ENCODE measurements around the gene KCNMB4.

DNA sequence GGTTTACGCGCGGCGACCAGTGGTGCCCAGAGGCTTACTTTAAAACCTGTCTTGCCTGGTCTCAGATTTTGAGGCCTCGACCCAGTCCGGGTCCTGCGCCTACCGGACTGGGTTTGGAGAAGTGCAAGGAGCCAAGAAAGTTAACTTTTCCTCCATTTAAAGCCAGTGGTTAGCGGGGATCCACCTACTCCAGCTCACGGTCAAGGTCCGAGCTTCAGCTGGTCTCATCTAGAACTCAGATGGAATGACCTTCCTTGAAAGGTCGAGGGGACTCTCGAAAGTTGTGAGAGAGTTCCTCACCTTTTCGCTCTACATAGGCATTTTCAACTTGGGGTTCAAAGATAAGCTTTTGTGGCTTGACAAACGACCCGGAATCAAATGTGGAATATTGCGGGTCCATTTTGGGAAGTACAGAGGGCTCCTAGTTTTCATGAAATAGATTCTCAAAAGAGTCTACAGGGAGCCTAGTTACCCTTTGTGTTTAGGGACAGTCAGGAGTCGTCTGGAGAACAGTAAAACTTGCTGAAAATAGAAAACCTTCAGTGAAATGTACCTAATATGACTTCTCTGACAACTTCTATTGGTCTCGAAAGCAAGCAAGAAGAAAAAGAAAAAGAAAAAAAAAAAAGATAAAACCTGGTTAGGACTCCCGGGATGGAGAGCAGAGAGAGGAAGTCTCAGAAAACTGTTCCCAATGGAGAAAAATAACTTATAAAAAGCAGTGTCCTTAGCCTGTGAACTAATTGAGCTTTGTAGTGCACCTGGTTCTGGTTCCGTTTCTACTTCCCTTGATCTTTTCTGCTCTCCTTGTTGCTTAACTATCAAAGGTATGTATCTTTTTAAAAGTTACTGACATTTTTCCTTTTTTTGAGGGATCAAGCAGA is 1.4 kb downstream of the KCNMB4 start:
- TF ChIP-seq, protein P1, sequence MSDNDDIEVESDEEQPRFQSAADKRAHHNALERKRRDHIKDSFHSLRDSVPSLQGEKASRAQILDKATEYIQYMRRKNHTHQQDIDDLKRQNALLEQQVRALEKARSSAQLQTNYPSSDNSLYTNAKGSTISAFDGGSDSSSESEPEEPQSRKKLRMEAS (IDR thresholded peaks at IDR 0.05; ENCODE audit: low read depth, low read length) = no peak
- TF ChIP-seq, protein P2, sequence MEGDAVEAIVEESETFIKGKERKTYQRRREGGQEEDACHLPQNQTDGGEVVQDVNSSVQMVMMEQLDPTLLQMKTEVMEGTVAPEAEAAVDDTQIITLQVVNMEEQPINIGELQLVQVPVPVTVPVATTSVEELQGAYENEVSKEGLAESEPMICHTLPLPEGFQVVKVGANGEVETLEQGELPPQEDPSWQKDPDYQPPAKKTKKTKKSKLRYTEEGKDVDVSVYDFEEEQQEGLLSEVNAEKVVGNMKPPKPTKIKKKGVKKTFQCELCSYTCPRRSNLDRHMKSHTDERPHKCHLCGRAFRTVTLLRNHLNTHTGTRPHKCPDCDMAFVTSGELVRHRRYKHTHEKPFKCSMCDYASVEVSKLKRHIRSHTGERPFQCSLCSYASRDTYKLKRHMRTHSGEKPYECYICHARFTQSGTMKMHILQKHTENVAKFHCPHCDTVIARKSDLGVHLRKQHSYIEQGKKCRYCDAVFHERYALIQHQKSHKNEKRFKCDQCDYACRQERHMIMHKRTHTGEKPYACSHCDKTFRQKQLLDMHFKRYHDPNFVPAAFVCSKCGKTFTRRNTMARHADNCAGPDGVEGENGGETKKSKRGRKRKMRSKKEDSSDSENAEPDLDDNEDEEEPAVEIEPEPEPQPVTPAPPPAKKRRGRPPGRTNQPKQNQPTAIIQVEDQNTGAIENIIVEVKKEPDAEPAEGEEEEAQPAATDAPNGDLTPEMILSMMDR (IDR thresholded peaks at IDR 0.05; ENCODE audit: low read depth, low read length) = no peak
- no peak for TF ChIP-seq POLR2A (IDR thresholded peaks at IDR 0.05; ENCODE audit: extremely low read depth, insufficient read length)
- TF ChIP-seq MYC (IDR thresholded peaks at IDR 0.05; ENCODE audit: low read depth, low read length) = no peak
